MM.1S (cell line): ENCODE measurements around the gene CELF5.

ENCODE experiments used
- DNase-seq: peaks from one replicate; pipeline ENCODE4 v3.0.0-alpha.2; 2015
- H2AFZ ChIP-seq: fragments of 300-600 bp; sonication (generic); 2 replicates; pipeline ENCODE4 v1.6.0; 2016; ENCODE audit warnings: antibody characterized with exemption, low read length
- H3F3A ChIP-seq: fragments of 300-600 bp; sonication (generic); 2 replicates; pipeline ENCODE4 v1.6.1; 2016; ENCODE audit warnings: mild to moderate bottlenecking, antibody characterized with exemption, low read length, moderate library complexity, mixed read lengths; ENCODE audit not compliant: insufficient read depth
- H3K27ac ChIP-seq: fragments of 300-600 bp; sonication (generic); 2 replicates; pipeline ENCODE4 v1.5.1; 2016; ENCODE audit warnings: mild to moderate bottlenecking, low read length
- H3K27me3 ChIP-seq: fragments of 300-600 bp; sonication (generic); replicated peaks from 2 replicates; pipeline ENCODE4 v1.6.0; 2016; ENCODE audit warnings: low read length; ENCODE audit not compliant: insufficient read depth
- H3K36me3 ChIP-seq: fragments of 300-600 bp; sonication (generic); replicated peaks from 2 replicates; pipeline ENCODE4 v1.6.1; 2016; ENCODE audit warnings: mild to moderate bottlenecking, low read length, mixed read lengths; ENCODE audit not compliant: insufficient read depth
- H3K4me1 ChIP-seq: fragments of 300-600 bp; sonication (generic); 2 replicates; pipeline ENCODE4 v1.6.1; 2016; ENCODE audit warnings: low read length, mixed read lengths
- H3K4me2 ChIP-seq: fragments of 300-600 bp; sonication (generic); 2 replicates; pipeline ENCODE4 v1.6.0; 2016; ENCODE audit warnings: low read depth, low read length
- H3K4me3 ChIP-seq: fragments of 300-600 bp; sonication (generic); 2 replicates; pipeline ENCODE4 v1.5.1; 2016; ENCODE audit warnings: low read length, mixed read lengths
- H3K79me2 ChIP-seq: fragments of 300-600 bp; sonication (generic); 2 replicates; pipeline ENCODE4 v1.6.1; 2016; ENCODE audit warnings: mixed run types, low read length, mixed read lengths
- H3K9ac ChIP-seq: fragments of 300-600 bp; sonication (generic); 2 replicates; pipeline ENCODE4 v1.6.1; 2016; ENCODE audit warnings: low read length, mixed read lengths
- H3K9me2 ChIP-seq: fragments of 300-600 bp; sonication (generic); replicated peaks from 2 replicates; pipeline ENCODE4 v1.6.1; 2016; ENCODE audit warnings: mild to moderate bottlenecking, low read length, mixed read lengths; ENCODE audit not compliant: insufficient read depth
- H3K9me3 ChIP-seq: fragments of 300-600 bp; sonication (generic); replicated peaks from 2 replicates; pipeline ENCODE4 v1.6.1; 2016; ENCODE audit warnings: mild to moderate bottlenecking, low read length, mixed read lengths; ENCODE audit not compliant: insufficient read depth
- H4K20me1 ChIP-seq: fragments of 300-600 bp; sonication (generic); 2 replicates; pipeline ENCODE4 v1.6.1; 2016; ENCODE audit warnings: mild to moderate bottlenecking, low read length, moderate library complexity, mixed read lengths; ENCODE audit not compliant: insufficient read depth
- CTCF ChIP-seq: fragments of 300-600 bp; sonication (generic); IDR thresholded peaks from 2 replicates; pipeline ENCODE4 v1.5.1; 2016; ENCODE audit warnings: antibody characterized with exemption, low read length, mixed read lengths
- EZH2 ChIP-seq: fragments of 300-600 bp; sonication (generic); optimal IDR thresholded peaks from 2 replicates; pipeline ENCODE3; 2017; ENCODE audit warnings: low read depth, mild to moderate bottlenecking, antibody characterized with exemption, low read length, mixed read lengths
- EZH2phosphoT487 ChIP-seq: fragments of 300-600 bp; sonication (generic); IDR thresholded peaks from 2 replicates; pipeline ENCODE4 v1.6.1; 2018; ENCODE audit warnings: antibody characterized with exemption, low read length

Gene CELF5

DNA sequence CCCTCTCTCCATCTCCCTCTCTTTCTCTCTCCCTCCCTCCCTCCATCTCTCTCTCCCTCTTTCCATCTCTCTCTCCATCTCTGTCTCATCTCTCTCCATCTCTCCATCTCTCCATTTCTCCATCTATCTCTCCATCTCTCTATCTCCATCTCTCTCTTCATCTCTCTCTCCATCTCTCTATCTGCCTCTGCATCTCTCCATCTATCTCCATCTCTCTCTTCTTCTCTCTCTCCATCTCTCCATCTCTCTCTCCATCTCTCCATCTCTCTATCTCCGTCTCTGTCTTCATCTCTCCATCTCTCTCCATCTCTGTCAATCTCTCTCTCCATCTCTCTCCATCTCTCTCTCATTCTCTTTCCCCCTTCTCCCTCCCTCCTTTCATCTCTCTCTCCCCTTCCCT lies 85.8 kb downstream of the CELF5 start:
- H3K4me2 ChIP-seq = no peak overlapping the region

DNA sequence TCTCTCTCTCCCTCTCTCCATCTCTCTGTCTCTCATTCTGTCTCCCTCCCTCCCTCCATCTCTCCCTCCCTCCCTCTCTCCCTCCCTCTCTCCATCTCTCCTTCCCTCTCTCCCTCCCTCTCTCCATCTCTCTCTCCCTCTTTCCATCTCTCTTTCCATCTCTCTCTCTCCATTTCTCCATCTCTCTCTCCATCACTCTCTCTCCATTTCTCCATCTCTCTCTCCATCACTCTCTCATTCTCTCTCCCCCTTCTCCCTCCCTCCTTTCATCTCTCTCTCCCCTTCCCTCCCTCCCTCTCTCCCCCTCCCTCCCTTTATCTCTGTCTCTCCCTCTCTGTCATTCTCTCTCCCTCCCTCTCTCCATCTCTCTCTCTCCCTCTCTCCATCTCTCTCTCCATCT lies 86.2 kb downstream of the CELF5 start:
- H3K4me1 ChIP-seq = no peaks in the 10 kb centered on the region

More for the DNA sequence above, 85.8 kb downstream of the CELF5 start:
- no peaks in the 10 kb centered on the region for H3K36me3 ChIP-seq
- no peaks in the 10 kb centered on the region for H4K20me1 ChIP-seq
- H2AFZ ChIP-seq = no peak overlapping the region
- DNase-seq = no peak
- no peaks in the 10 kb centered on the region for H3K9me3 ChIP-seq
- TF ChIP-seq EZH2phosphoT487 (no peak), CTCF (no peak), EZH2 (no peak)
- peaks cover 75% of the 10 kb centered on the region for H3K27me3 ChIP-seq
- H3K9me2 ChIP-seq = no peaks in the 10 kb centered on the region
- H3K27ac ChIP-seq = no peak overlapping the region
- no peaks in the 10 kb centered on the region for H3K4me1 ChIP-seq
- no peak overlapping the region for H3K9ac ChIP-seq
- no peaks in the 10 kb centered on the region for H3F3A ChIP-seq
- no peaks in the 10 kb centered on the region for H3K79me2 ChIP-seq
- no peak overlapping the region for H3K4me3 ChIP-seq

DNA sequence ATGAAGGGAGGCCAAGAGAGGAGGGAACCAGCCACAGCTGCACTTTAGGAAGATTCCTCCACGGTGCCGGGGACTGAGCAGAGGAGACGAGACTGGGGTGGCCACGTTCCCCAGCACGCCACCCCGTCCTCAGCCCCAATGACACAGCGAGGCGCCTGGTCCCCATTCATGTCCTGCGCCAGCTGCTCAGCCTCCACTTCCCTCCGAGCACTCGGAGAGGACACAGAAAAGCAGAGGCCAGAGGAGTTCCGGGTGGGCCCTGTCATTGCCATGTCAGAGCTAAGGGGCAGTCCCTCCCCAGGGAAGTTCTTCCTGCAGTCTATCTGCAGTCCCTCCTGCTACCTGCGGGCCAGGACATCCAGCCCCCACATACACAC lies 88.7 kb downstream of the CELF5 start:
- peaks cover 85% of the 10 kb centered on the region for H3K27me3 ChIP-seq
- H3K4me1 ChIP-seq = no peaks in the 10 kb centered on the region
- H3K9ac ChIP-seq = no peak overlapping the region
- H3K79me2 ChIP-seq = no peaks in the 10 kb centered on the region
- no peaks in the 10 kb centered on the region for H3K9me3 ChIP-seq
- no peak overlapping the region for H3K27ac ChIP-seq
- H2AFZ ChIP-seq = no peak overlapping the region
- H3K36me3 ChIP-seq = no peaks in the 10 kb centered on the region
- TF ChIP-seq EZH2 (no peak), CTCF (no peak), EZH2phosphoT487 (no peak)
- H4K20me1 ChIP-seq = no peaks in the 10 kb centered on the region
- H3K9me2 ChIP-seq = no peaks in the 10 kb centered on the region
- DNase-seq = no peak
- no peak overlapping the region for H3K4me3 ChIP-seq
- no peak overlapping the region for H3K4me2 ChIP-seq
- H3F3A ChIP-seq = no peaks in the 10 kb centered on the region

More for the DNA sequence above, 86.2 kb downstream of the CELF5 start:
- Histone ChIP-seq H4K20me1 (no peaks in the 10 kb centered on the region), H3K4me3 (no peak overlapping the region), H3K4me2 (no peak overlapping the region), H3K79me2 (no peaks in the 10 kb centered on the region), H3K9me3 (no peaks in the 10 kb centered on the region), H3K36me3 (no peaks in the 10 kb centered on the region), H3F3A (no peaks in the 10 kb centered on the region), H3K9me2 (no peaks in the 10 kb centered on the region), H3K9ac (no peak overlapping the region), H2AFZ (no peak overlapping the region), H3K27ac (no peak overlapping the region), H3K27me3 (peaks cover 73% of the 10 kb centered on the region)
- TF ChIP-seq EZH2phosphoT487 = no peak
- TF ChIP-seq CTCF = no peak
- TF ChIP-seq EZH2 = no peak
- no peak for DNase-seq
